Activated CD8-positive, alpha-beta memory T cell treated with anti-CD3 and anti-CD28 coated beads, Interleukin-2, amount 50 U/mL, for 24 hours (primary cell): ENCODE results near the gene AAMP.
"Not testable (repeated sequence)": the region's sequence is repeated elsewhere in the genome, so short reads cannot be mapped to it uniquely, and the experiment has no call there.

Source experiments
- DNase-seq: peaks from one replicate; pipeline ENCODE4 v3.0.0-alpha.2; 2020; ENCODE audit errors: extremely low read depth

Gene AAMP

GRCh38 chr2:218274586-218274985 is 4.6 kb upstream of the AAMP start:
- no peak for DNase-seq

DNA sequence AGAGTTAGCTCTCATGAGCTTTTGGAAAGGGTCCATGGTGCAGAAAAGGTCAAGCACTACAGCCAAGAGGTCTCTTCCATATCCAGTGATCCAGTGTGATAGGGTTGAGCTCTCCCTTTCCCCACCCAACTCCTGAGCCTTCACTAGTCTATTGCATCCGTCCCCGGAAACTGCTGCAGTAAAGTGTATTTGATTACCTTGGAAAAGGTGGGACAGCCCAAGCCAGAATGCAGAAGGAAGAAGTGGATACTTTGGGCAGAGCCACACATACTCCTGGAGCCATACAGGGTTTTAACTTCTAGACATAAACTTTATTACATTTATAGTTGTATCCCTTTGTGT is 3.9 kb upstream of the AAMP start:
- DNase-seq, result no peak

DNA sequence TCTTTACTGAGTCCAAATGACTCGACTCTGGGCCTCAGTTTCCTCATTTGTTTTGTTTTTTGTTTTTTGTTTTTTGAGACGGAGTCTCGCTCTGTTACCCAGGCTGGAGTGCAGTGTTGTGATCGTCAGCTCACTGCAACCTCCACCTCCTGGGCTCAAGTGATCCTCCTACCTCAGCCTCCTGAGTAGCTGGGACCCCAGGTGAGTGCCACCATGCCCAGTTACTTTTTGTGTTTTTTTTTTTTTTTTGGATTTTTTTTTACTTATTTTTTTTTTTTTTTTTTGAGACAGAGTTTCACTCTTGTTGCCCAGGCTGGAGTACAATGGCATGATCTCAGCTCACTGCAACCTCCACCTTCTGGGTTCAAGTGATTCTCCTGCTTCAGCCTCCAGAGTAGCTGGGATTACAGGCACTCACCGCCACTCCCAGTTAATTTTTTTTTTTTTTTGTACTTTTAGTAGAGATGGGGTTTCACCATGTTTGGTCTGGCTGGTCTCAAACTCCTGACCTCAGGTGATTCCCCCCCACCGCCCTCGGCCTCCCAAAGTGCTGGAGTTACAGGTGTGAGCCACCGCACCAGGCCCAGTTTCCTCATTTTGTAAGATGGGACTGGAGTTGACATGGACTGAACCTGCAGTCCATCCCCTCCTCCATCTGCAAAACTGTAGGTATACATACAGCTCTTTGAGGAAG is 3.4 kb upstream of the AAMP start:
- not testable (repeated sequence) for DNase-seq

- DNase-seq, result peak; percentile 38
Measured at GRCh38 chr2:218272531-218273212, 2.7 kb upstream of the AAMP start.

DNA sequence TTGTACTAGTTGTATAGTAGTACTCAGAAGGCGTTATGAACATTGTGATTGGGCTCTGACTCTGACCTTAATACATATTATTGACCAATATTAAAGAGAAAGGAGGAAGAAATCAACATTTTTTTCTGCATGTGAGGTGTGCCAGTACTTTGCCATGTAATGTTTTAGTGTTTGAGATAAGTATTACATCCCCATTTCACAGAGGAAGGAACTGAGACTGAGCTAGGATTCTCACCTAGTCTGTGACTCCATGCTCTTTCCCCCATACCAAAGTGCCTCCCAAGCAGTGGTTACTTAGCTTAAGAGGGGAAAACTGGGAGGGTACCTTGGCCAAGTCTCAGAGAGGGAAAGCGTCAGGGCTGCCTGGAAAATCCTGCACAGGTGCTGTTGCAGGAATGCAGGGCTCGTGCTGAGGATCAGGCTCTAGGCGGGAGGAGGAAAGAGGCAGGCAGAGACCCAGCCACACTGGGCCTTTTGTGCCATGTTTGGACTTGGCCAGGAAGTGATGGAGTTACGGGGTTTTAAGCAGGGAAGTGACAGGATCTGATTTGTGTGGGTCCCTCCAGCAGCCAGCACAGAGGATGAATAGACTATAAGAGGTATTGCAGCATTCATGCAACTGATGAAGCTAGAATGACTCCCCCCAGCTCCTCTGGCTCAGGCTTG is 2.1 kb upstream of the AAMP start:
- DNase-seq, result no peak

DNA sequence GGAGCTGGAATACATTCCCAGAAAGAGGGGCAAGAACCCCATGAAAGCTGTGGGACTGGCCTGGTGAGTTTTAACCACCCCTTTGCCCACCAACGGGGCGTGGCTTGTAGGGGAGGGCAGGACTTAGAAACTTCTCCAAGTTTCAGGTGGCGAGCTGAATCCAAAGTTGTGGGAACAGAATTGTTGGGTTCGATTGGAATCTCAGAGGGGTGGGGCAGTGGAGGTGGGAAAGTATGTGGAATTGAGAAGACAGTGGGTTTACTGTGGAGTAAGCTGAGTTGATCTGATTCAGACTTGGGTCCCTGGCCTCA is 1.5 kb upstream of the AAMP start:
- no peak for DNase-seq

- no peak for DNase-seq
Measured at GRCh38 chr2:218270721-218271486, 967 bp upstream of the AAMP start.

DNA sequence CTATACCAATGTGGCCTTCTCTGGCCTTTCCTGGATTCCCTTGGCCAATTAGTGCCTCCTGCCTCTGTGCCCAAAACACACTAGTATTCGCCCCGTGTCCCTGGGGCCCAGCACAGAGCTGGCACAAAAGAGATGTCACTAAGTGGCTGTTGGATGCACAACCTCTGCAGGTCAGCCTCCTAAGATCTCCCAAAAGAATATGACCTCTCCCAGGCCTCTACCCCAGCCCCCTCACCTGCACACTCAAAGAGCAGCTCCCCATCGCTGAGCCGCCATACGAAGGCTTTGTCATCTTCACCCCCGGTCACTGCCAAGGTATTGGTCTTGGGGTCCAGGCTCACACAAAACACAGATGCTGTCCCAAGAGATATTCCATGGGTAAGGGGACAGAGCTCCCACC is 2.7 kb downstream of the AAMP start:
- DNase-seq, result no peak

DNA sequence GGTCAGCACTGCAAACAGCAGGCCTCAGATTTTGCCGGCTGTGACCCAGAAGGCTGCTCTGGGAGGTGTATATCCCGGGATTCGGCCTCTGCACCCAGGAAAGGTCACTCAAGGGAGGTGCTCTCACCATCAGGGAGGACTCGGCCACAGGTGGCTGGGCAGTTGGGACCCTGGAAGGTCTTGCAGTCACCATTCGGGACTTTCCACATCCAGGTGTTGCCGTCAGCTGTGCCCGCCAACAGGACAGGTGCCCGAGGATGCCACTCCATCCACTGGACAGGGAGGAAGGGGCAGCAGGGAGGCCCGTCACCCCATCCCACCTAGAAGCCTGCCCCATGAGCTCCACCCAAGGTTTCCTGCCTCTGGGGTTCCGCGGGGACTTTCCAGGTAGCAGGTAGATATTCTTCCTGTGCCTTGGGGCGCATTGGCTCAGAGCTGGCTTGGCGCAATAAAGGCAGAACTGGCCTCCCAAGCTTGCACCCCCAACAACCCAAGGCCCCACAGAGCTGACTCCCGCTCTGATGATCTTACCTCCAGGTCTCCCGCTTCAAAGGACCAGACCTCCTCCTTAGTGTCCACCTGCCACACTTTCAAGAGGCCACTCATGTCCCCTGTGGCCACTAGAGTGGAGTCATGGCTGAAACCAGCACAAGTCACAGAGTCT is 3.5 kb downstream of the AAMP start:
- no peak for DNase-seq

DNA sequence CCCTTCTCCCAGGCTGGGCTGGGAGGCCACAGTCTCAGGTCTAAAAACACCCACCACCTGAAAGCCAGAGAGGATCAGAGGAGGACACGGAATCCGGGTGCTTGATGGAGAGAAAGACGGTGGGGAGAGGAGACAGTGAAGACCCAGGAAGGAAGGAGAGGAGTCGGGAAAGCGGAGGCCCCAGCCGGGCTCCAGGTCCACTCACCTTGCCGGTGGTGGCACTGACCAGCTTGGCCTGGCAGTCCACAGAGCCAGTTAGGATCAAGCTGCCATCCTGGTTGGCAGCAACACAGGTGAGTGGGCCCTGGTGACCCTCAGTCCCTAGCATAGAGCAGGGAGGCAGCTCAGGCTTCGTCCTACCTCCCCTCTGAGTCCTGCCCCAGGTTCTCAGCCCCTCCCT is 4.3 kb downstream of the AAMP start:
- DNase-seq, result no peak

DNA sequence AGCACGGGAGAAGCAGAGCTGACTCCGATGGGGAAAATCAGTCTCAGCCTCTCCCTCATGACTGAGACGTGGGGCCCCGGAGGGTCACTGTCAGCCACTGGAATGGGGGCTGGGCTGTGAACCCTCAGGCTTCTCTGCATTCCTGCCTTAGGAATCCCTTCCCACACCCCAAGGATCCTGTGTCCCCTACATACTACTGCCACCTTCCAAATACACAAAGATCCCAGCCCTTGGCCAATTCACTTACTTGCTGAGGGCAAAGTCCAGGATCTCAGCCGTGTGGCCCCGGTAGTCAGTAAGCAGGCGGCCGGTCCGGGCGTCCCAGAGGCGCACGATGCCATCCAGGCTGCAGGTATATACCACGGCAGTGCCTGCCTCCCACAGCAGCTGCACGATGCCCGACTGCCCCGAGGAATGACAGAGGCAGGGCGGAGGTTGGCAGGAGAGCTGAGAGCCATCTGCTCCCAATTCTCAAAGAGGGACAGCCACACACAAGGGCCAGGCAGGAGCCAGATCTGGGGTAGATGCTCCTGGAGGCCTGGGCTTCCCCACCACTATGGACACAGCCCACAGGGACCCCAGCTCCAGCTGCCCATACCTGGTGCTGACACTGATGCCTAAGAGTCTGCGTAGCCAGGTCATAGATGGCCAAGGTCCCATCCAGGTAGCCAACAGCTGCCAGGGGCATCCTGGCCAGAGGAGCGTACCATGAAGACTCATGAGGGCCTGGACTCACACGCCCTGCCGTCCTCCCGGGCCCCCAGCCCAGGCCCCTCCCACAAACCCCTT is 5.0 kb downstream of the AAMP start:
- no peak for DNase-seq

- no peak for DNase-seq
Measured at GRCh38 chr2:218263817-218264641, 5.9 kb downstream of the AAMP start.

DNA sequence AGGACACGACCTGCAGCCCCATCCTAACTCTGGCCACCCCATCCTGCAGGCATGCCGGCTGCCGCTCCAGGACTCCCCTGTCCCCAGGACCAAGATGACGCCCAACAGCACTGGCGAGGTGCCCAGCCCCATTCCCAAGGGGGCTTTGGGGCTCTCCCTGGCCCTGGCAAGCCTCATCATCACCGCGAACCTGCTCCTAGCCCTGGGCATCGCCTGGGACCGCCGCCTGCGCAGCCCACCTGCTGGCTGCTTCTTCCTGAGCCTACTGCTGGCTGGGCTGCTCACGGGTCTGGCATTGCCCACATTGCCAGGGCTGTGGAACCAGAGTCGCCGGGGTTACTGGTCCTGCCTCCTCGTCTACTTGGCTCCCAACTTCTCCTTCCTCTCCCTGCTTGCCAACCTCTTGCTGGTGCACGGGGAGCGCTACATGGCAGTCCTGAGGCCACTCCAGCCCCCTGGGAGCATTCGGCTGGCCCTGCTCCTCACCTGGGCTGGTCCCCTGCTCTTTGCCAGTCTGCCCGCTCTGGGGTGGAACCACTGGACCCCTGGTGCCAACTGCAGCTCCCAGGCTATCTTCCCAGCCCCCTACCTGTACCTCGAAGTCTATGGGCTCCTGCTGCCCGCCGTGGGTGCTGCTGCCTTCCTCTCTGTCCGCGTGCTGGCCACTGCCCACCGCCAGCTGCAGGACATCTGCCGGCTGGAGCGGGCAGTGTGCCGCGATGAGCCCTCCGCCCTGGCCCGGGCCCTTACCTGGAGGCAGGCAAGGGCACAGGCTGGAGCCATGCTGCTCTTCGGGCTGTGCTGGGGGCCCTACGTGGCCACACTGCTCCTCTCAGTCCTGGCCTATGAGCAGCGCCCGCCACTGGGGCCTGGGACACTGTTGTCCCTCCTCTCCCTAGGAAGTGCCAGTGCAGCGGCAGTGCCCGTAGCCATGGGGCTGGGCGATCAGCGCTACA is 7.0 kb downstream of the AAMP start:
- DNase-seq, result no peak

- DNase-seq, result no peak
Measured at GRCh38 chr2:218262237-218262600, 7.7 kb downstream of the AAMP start.

DNA sequence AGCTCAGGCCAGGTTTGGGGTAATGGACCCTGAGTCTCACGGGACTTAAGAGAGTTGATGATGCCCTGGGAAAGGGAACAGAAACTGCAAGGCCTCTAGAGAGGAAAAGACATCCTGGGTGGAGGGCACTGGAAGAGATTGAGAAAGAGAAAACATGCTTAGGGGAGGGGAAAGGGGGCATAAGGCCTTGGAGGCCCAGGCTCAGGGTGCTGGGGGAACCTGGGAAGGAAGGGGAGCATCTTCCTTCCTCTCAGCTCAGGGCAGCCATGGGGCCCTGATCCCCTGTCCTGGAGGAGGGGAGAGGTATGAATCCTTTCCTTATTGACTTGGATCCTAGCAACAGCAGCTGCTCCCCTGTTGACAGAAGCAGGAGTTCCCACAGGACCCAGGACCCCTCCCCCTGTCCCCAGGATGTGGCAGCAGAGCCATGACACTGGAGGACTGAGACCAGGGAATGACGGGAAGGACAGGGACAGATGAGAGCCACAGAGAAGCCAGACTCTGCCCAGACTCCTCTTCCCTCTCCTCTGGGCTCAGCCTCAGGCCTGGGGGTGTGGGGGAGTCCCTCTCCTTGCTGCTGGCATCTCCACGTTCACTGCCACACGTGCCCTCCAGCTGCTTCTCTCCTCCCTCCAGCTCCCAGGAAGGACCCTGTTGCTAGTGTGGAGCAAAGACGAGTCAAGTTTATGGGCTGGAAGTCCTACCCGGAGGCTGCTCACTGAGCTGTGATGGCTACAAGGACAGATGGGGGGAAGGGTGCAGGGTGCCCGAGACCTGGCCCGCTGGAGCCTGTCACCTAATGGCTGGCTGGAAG is 8.3 kb downstream of the AAMP start:
- no peak for DNase-seq

DNA sequence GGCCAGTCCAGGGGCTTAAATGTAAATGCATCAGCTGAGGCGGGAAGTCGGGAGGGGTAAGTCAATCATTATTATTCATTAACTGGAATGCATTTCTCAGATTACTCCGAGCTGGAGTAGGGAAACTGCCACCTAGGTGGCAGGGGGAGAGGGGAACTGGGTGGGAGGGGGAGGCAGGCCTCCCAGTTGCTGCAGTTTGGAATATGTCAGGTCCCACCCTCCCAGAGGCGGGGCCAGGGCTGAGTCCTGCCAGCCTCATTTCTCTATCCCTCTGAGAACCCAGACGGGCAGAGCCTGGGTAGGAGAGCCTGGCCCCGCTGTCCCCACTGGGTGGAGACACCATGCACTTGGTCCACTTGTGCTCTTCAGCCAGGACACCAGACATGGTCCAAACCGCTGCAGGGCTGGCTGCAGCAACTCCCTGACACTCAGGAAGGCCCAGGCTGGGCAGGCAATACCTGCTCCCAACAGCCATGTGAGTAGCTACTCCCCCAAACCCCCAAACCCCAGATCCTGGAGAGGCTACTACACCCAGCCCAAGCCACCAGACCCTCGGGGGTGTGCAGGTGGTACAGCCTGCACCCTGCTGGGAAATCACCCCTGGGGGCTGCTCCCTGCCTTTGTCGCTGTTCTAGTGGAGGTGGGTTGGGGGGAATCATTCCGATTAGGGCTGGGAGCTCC is 9.1 kb downstream of the AAMP start, which contains the start of gene GPBAR1:
TSS of gene GPBAR1 (plus strand) at position 274 of the 681 bp plus-strand sequence. CDS start 1,710 bp downstream, outside the sequence.
- DNase-seq, result no peak

GRCh38 chr2:218260166-218260565 is 9.8 kb downstream of the AAMP start:
- no peak for DNase-seq
